ENCODE data around the gene FKBP7. TPM values are rescaled to one million over a fixed set of nuclear protein-coding genes. Genes with fewer than 3 reads are reported as not detected.

FKBP7 gene
- total RNA-seq, 2 donors from 2014 or later = 4.1 to 6.3 TPM

DNA sequence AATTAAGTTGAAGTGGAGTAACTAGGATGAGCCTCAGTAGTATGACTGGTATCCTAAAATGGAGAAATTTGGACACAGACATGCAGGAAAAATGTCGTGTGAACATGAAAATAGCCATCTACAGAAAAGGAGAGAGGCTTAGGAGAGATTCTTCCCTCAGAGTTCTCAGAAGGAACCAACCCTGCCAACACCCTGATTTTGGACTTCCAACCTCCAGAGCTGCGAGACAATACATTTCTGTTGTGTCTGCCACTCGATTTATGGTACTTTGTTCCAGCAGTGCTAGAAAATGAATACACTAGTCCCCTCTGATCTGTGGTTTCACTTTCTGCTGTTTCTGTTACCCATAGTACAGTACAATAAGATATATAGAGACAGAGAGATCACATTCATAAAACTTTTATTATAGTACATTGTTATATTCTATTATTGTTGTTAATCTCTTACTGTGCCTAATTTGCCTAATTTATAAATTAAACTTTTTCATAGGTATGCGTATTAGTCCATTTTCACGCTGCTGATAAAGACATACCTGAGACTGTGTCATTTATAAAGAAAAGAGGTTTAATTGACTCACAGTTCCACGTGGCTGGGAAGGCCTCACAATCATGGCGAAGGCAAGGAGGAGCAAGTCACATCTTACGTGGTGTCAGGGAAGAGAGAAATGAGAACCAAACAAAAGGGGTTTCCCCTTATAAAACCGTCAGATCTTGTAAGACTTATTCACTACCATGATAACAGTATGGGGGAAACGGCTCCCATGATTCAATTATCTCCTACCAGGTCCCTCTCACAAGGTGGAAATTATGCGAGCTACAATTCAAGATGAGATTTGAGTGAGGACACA is 43.1 kb upstream of the FKBP7 start:
- H3K27ac Mint-ChIP-seq = no peak overlapping the region
- no peak for DNase-seq
- H3K9ac ChIP-seq (ENCODE audit: extremely low read depth, low read length, poor library complexity, severe bottlenecking) = no peak overlapping the region
- 92 to 93% methylated on average over 6 to 11 of the region's 11 CpGs for WGBS, 2 experiments (ENCODE audit: insufficient coverage in 1 of 2, insufficient read length in 1 of 2)
- H3K4me3 ChIP-seq (ENCODE audit: low read length) = no peak overlapping the region
- TF ChIP-seq, protein P1, sequence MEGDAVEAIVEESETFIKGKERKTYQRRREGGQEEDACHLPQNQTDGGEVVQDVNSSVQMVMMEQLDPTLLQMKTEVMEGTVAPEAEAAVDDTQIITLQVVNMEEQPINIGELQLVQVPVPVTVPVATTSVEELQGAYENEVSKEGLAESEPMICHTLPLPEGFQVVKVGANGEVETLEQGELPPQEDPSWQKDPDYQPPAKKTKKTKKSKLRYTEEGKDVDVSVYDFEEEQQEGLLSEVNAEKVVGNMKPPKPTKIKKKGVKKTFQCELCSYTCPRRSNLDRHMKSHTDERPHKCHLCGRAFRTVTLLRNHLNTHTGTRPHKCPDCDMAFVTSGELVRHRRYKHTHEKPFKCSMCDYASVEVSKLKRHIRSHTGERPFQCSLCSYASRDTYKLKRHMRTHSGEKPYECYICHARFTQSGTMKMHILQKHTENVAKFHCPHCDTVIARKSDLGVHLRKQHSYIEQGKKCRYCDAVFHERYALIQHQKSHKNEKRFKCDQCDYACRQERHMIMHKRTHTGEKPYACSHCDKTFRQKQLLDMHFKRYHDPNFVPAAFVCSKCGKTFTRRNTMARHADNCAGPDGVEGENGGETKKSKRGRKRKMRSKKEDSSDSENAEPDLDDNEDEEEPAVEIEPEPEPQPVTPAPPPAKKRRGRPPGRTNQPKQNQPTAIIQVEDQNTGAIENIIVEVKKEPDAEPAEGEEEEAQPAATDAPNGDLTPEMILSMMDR (conservative IDR thresholded peaks at IDR 0.05) = no peak
- H3K36me3 Mint-ChIP-seq (ENCODE audit: low read depth) = peaks cover 20% of the 10 kb centered on the region
- H3K4me3 Mint-ChIP-seq = no peak overlapping the region
- H3K9me3 ChIP-seq (ENCODE audit: control insufficient read depth, low read length) = no peaks in the 10 kb centered on the region
- H3K9me3 Mint-ChIP-seq = peaks cover 11% of the 10 kb centered on the region
- no peak overlapping the region for H3K27ac ChIP-seq (ENCODE audit: low read depth, low read length)
- H3K4me1 ChIP-seq (ENCODE audit: control insufficient read depth, insufficient read depth, low read length) = no peaks in the 10 kb centered on the region
- H3K4me1 Mint-ChIP-seq = no peaks in the 10 kb centered on the region
- peaks cover 10% of the 10 kb centered on the region for H3K36me3 ChIP-seq (ENCODE audit: control insufficient read depth, insufficient read depth, low read length)
- no peaks in the 10 kb centered on the region for H3K27me3 ChIP-seq (ENCODE audit: control insufficient read depth, insufficient read depth, low read length, poor library complexity, severe bottlenecking)
- no peaks in the 10 kb centered on the region for H3K27me3 Mint-ChIP-seq (ENCODE audit: insufficient read depth)

DNA sequence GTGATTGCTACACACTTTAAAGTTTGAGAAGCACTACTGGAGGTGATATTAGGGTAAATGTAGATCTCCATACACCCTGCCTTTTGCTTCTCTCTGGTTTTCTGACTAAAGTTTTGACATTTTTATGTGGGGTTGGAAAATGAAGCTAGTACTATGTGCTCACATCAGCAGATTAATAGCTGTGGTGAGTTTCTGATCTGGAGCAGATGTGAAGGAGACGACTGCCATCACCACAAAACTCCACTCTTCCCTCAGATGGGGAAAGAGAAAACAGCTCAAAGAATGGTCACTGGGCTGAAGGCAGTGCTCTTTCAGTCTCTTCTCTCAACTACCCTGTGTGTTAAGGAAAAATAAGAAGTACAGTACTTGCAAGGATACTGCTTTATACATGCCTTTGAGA is 39.1 kb upstream of the FKBP7 start:
- no peak overlapping the region for H3K4me3 ChIP-seq (ENCODE audit: low read length)
- H3K4me1 ChIP-seq (ENCODE audit: control insufficient read depth, insufficient read depth, low read length) = no peaks in the 10 kb centered on the region
- Mint-ChIP-seq H3K4me3 (no peak overlapping the region), H3K27me3 (ENCODE audit: insufficient read depth) (no peaks in the 10 kb centered on the region), H3K27ac (no peak overlapping the region), H3K9me3 (no peaks in the 10 kb centered on the region), H3K4me1 (no peaks in the 10 kb centered on the region), H3K36me3 (ENCODE audit: low read depth) (peaks cover 7% of the 10 kb centered on the region)
- no peak for DNase-seq
- H3K9me3 ChIP-seq (ENCODE audit: control insufficient read depth, low read length) = no peaks in the 10 kb centered on the region
- H3K36me3 ChIP-seq (ENCODE audit: control insufficient read depth, insufficient read depth, low read length) = no peaks in the 10 kb centered on the region
- no peak overlapping the region for H3K27ac ChIP-seq (ENCODE audit: low read depth, low read length)
- 100% methylated on average over 1 of the region's 1 CpG; no CpG with 5 or more reads in 1 of the 2 experiments for WGBS, 2 experiments (ENCODE audit: insufficient coverage in 1 of 2, insufficient read length in 1 of 2)
- H3K9ac ChIP-seq (ENCODE audit: extremely low read depth, low read length, poor library complexity, severe bottlenecking) = no peak overlapping the region
- H3K27me3 ChIP-seq (ENCODE audit: control insufficient read depth, insufficient read depth, low read length, poor library complexity, severe bottlenecking) = no peaks in the 10 kb centered on the region
- TF ChIP-seq, protein P1 (conservative IDR thresholded peaks at IDR 0.05) = no peak

DNA sequence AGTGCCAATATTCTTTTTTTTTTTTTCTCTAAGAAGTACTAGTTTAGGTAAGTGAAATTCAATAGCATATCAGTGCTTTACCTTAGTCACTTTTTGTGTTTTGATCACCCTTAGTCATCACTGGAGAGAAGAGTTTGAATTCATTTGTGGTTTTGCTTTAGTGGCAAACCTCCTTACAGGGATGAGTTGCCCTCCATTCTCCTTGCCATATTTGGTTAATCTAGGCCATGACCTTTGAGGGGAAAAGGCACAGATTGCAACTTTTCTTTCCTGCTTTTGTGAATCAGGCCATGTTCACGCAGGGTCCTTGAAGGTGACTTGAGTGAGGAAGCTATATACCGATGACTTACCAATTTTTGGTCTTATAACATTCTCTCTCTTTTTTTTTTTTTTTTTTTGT is 36.3 kb upstream of the FKBP7 start:
- Mint-ChIP-seq H3K9me3 (no peaks in the 10 kb centered on the region), H3K36me3 (ENCODE audit: low read depth) (peaks cover 11% of the 10 kb centered on the region), H3K27ac (no peak overlapping the region), H3K4me1 (no peaks in the 10 kb centered on the region), H3K4me3 (no peak overlapping the region), H3K27me3 (ENCODE audit: insufficient read depth) (no peaks in the 10 kb centered on the region)
- no peak overlapping the region for H3K27ac ChIP-seq (ENCODE audit: low read depth, low read length)
- no peaks in the 10 kb centered on the region for H3K9me3 ChIP-seq (ENCODE audit: control insufficient read depth, low read length)
- H3K4me1 ChIP-seq (ENCODE audit: control insufficient read depth, insufficient read depth, low read length) = no peaks in the 10 kb centered on the region
- peaks cover 3% of the 10 kb centered on the region for H3K36me3 ChIP-seq (ENCODE audit: control insufficient read depth, insufficient read depth, low read length)
- no peak overlapping the region for H3K4me3 ChIP-seq (ENCODE audit: low read length)
- no peaks in the 10 kb centered on the region for H3K27me3 ChIP-seq (ENCODE audit: control insufficient read depth, insufficient read depth, low read length, poor library complexity, severe bottlenecking)
- TF ChIP-seq, protein P1 (conservative IDR thresholded peaks at IDR 0.05) = no peak
- no peak for DNase-seq
- H3K9ac ChIP-seq (ENCODE audit: extremely low read depth, low read length, poor library complexity, severe bottlenecking) = no peak overlapping the region
- 100% methylated on average over 2 of the region's 2 CpGs; no CpG with 5 or more reads in 1 of the 2 experiments for WGBS, 2 experiments (ENCODE audit: insufficient coverage in 1 of 2, insufficient read length in 1 of 2)
